Measurements from ENCODE around the gene PRR9.
A peak's percentile ranks its signal among the peaks of the same experiment; 100 is the strongest.
"Not testable (repeated sequence)": the region's sequence is repeated elsewhere in the genome, so short reads cannot be mapped to it uniquely, and the experiment has no call there.

Gene PRR9

GRCh38 chr1:153202006-153202405, 15.4 kb upstream of the PRR9 start:
- Histone ChIP-seq H3K4me2 (no peak overlapping the region), H3K4me3 (no peak overlapping the region), H3K4me1 (no peaks in the 10 kb centered on the region), H3K9me3 (no peaks in the 10 kb centered on the region), H4K20me1 (no peaks in the 10 kb centered on the region), H3K36me3 (no peaks in the 10 kb centered on the region), H3K9ac (no peak overlapping the region), H3K27me3 (no peaks in the 10 kb centered on the region), H3K27ac (no peak overlapping the region)
- TF ChIP-seq Cebpa-rat (IDR thresholded peaks at IDR 0.05) = no peak

DNA sequence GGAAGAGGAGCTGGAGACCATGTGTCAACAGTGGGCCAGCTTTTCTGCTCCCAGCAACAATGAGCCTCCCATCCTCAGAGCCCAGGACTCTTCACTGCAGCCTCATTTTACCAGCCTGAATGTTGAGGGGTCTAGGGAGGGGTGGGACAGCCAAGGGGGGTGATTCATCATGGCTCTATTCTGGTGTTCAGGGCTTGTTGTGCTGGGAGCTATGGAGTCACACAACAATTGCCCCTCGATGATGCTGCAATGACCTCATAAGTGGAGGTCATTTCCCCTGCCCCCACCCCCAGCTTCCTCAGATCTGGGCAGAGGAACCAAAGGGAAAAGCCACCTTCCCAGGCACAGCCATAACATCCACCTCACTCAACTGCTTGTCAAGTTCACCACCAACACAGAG, 14.3 kb upstream of the PRR9 start, which contains the start of gene LELP1:
Gene LELP1, plus strand, starts transcription at position 301 of the 400 bp plus-strand sequence. CDS start 1,278 bp downstream, outside the sequence.
- Histone ChIP-seq H3K9me3 (no peaks in the 10 kb centered on the region), H3K9ac (no peak within 1 kb of the TSS), H3K4me1 (no peaks in the 10 kb centered on the region), H3K36me3 (no peaks in the 10 kb centered on the region), H3K27me3 (no peaks in the 10 kb centered on the region), H4K20me1 (no peaks in the 10 kb centered on the region), H3K4me2 (no peak within 1 kb of the TSS), H3K27ac (no peak within 1 kb of the TSS), H3K4me3 (no peak within 1 kb of the TSS)
- TF ChIP-seq Cebpa-rat (IDR thresholded peaks at IDR 0.05) = no peak

- Histone ChIP-seq H3K9me3 (no peaks in the 10 kb centered on the region), H3K36me3 (no peaks in the 10 kb centered on the region), H3K9ac (no peak overlapping the region), H3K4me2 (no peak overlapping the region), H3K4me1 (peaks cover 20% of the 10 kb centered on the region), H4K20me1 (no peaks in the 10 kb centered on the region), H3K27ac (no peak overlapping the region), H3K4me3 (no peak overlapping the region), H3K27me3 (no peaks in the 10 kb centered on the region)
- TF ChIP-seq Cebpa-rat (IDR thresholded peaks at IDR 0.05) = no peak
Observed at GRCh38 chr1:153206631-153207030, 10.8 kb upstream of the PRR9 start.

DNA sequence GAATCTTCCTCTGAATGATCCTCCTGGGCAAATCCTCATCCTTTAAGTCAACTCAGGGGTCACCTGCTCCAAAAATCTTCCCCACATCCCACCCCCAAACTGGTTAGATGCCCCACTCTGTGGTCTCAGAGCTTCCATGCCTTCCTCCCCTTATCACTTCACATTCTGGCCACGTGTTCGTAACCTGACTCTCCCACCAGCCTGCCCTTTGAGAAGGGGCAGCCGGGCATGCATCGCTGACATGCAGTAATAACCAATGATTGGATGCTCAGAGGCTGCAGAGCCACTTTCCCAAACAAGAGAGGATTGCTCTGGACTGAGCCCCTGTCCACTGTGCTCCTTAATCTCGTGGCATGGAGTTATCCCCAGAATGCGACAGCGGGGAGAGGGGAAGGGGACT, 7.2 kb upstream of the PRR9 start:
- Histone ChIP-seq H3K27ac (no peak overlapping the region), H3K9ac (no peak overlapping the region), H3K4me1 (peaks cover 20% of the 10 kb centered on the region), H3K4me3 (no peak overlapping the region), H3K4me2 (no peak overlapping the region), H3K27me3 (no peaks in the 10 kb centered on the region), H3K36me3 (no peaks in the 10 kb centered on the region), H4K20me1 (no peaks in the 10 kb centered on the region), H3K9me3 (no peaks in the 10 kb centered on the region)
- no peak for TF ChIP-seq Cebpa-rat (IDR thresholded peaks at IDR 0.05)

DNA sequence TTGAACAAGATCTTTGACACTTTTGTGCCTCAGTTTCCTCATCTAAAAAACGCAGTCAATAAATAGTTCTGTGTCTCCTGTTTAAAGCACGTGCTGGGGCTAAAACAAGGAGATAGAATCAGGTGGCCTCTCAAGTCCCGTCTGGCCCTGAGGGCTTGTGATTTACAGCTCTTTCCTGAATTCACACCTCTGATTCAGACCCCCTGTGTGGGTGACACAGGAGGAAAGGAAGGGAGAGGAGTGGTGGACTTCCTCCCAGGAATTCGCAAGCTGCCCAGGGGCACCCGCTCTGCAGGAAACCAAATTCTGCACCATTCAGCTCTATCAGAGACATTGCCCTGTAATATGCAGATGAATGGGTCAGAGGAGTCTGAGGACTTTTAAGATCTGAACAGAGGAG, 5.2 kb upstream of the PRR9 start:
- no peak for TF ChIP-seq Cebpa-rat (IDR thresholded peaks at IDR 0.05)
- H3K4me2 ChIP-seq = no peak overlapping the region

GRCh38 chr1:153213519-153213918, 3.9 kb upstream of the PRR9 start:
- Histone ChIP-seq H3K9ac (no peak overlapping the region), H3K4me2 (no peak overlapping the region), H3K4me1 (peaks cover 25% of the 10 kb centered on the region), H3K36me3 (no peaks in the 10 kb centered on the region), H3K9me3 (no peaks in the 10 kb centered on the region), H3K27ac (no peak overlapping the region), H3K4me3 (no peak overlapping the region), H4K20me1 (no peaks in the 10 kb centered on the region), H3K27me3 (no peaks in the 10 kb centered on the region)
- no peak for TF ChIP-seq Cebpa-rat (IDR thresholded peaks at IDR 0.05)

More for the DNA sequence above, 5.2 kb upstream of the PRR9 start:
- Histone ChIP-seq H4K20me1 (no peaks in the 10 kb centered on the region), H3K4me3 (no peak overlapping the region), H3K4me1 (peaks cover 22% of the 10 kb centered on the region), H3K9ac (no peak overlapping the region), H3K36me3 (no peaks in the 10 kb centered on the region), H3K27ac (no peak overlapping the region), H3K27me3 (no peaks in the 10 kb centered on the region), H3K9me3 (no peaks in the 10 kb centered on the region)

- TF ChIP-seq Cebpa-rat (IDR thresholded peaks at IDR 0.05) = no peak
- Histone ChIP-seq H3K4me1 (peaks cover 28% of the 10 kb centered on the region), H3K27me3 (no peaks in the 10 kb centered on the region), H3K27ac (no peak overlapping the region), H3K4me3 (no peak overlapping the region), H3K9ac (no peak overlapping the region), H4K20me1 (no peaks in the 10 kb centered on the region), H3K4me2 (no peak overlapping the region), H3K36me3 (no peaks in the 10 kb centered on the region), H3K9me3 (no peaks in the 10 kb centered on the region)
Observed at GRCh38 chr1:153217744-153218416, 496 bp downstream of the PRR9 start.

GRCh38 chr1:153220606-153221303, 3.4 kb downstream of the PRR9 start:
- peak overlapping the region; percentile 56 for H3K4me2 ChIP-seq
- no peaks in the 10 kb centered on the region for H3K36me3 ChIP-seq
- H3K9ac ChIP-seq = no peak overlapping the region; the same call in 1 of the 2 replicates
- no peak overlapping the region for H3K4me3 ChIP-seq
- H3K9me3 ChIP-seq = no peaks in the 10 kb centered on the region
- no peak for TF ChIP-seq Cebpa-rat (IDR thresholded peaks at IDR 0.05)
- peaks cover 29% of the 10 kb centered on the region for H3K4me1 ChIP-seq
- H3K27ac ChIP-seq = no peak overlapping the region
- no peaks in the 10 kb centered on the region for H3K27me3 ChIP-seq
- no peaks in the 10 kb centered on the region for H4K20me1 ChIP-seq

GRCh38 chr1:153223040-153223891, 5.9 kb downstream of the PRR9 start:
- not testable (repeated sequence) for H3K9ac ChIP-seq, H3K27ac ChIP-seq, H3K9me3 ChIP-seq, H3K27me3 ChIP-seq, H3K36me3 ChIP-seq, H4K20me1 ChIP-seq, H3K4me3 ChIP-seq
- Histone ChIP-seq H3K4me1 (peaks cover 24% of the 10 kb centered on the region), H3K4me2 (0 out of 2 replicates have a peak overlapping the region, but pooled peaks have one; percentile 11)

DNA sequence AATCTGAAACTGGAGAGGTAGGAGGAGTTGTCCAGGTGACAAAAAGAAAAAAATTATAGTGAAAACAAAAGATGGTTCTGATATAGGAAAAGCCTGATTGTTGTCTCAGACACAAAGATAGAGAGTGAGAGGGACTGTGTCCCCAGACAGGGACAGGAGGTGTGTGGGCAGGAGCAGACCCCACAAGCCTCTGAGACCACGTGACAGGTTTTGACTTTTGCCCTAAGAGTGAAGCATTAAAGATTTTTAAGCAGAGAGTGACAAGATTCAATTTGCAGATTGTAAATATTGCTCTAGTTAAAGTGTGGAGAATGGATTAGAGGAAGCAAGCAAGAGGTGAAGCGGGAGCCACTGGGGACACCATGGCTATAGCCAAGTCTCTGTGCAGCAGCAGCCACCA, 10.4 kb downstream of the PRR9 start:
- no peaks in the 10 kb centered on the region for H4K20me1 ChIP-seq
- H3K9me3 ChIP-seq = no peaks in the 10 kb centered on the region
- H3K27ac ChIP-seq = no peak overlapping the region
- H3K9ac ChIP-seq = no peak overlapping the region
- no peaks in the 10 kb centered on the region for H3K36me3 ChIP-seq
- H3K4me1 ChIP-seq = peaks cover 2% of the 10 kb centered on the region
- H3K4me3 ChIP-seq = no peak overlapping the region
- no peaks in the 10 kb centered on the region for H3K27me3 ChIP-seq
- no peak for TF ChIP-seq Cebpa-rat (IDR thresholded peaks at IDR 0.05)
- no peak overlapping the region for H3K4me2 ChIP-seq

All from BLaER1 (cell line).